ENCODE results near the gene AHNAK.

DNA sequence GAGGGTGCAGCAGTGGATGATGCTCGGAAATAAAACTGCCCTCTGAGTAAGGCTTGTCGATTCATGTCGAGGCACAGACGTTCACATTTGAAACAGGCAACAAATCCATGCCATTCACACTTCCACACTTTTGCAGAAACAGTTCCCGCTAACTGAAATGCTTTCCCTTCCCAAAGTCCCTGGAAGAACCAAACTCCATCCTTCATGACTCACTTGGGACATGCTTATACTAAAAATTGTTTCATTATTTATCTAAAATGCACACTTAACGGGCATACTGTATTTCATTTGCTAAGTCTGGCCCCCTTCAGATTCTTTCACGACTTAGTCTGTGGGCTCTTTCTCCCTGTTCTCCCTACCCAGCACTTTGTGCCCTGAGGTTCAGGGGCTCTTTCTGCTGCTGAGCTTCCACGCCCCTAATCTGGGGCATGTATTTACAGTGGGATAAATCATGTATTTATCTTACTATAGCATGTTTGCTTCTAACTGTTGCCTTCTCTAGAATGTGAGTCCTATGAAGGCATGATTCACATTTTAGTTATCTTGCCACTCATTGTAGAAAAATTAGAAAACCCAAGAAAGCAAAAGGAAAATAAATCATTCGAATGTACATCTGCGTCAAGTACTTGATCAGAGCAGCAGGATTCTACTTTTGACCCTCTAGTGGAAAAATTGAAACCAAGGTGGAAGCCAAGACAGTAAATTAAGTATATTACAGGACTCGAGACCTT lies 115.3 kb downstream of the AHNAK start:
- no peak for TF ChIP-seq EZH2 (IDR thresholded peaks at IDR 0.05; ENCODE audit: insufficient read depth, poor library complexity, severe bottlenecking)
- TF ChIP-seq EZH2phosphoT487 (IDR thresholded peaks at IDR 0.05; ENCODE audit: insufficient read depth, low read depth): no peak
